Measurements from ENCODE around the gene LETMD1. TPM values are rescaled to one million over a fixed set of nuclear protein-coding genes. Genes with fewer than 3 reads are reported as not detected.

Gene LETMD1
- total and polyA plus RNA-seq, 11 donors, result 13.6 to 34.4 (median 22.7) TPM

DNA sequence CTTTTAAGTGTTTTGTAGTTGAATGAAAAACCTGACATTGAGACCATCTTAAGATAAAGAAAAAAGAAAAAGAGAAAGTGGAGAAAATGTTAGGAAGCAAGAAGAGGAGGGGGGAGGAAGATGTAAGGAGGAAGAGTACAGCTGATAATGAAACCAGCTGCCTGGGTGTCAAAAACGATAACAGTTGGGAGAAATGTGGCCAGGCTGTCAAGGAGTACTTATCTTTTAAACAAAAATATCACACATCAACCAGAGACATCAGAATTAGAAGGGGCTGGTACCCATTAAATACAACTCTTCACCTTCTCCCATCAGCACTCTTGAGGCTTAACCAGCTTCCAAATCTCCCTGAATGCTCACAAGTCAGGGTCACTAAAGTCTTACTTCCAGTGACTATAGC, 26.4 kb upstream of the LETMD1 start:
- peaks cover 0 to 69% (median 22%) of the 10 kb centered on the region in 12 donors for H3K4me1 ChIP-seq
- H3K4me3 ChIP-seq, result no peak overlapping the region
- H3K36me3 ChIP-seq, result no peaks in the 10 kb centered on the region
- intact Hi-C loops (cut with DNase I), result no loop called here
- H3K27ac ChIP-seq, result peak overlapping the region in 1 of 12 donors; percentile 64
- H3K27me3 ChIP-seq, result no peaks in the 10 kb centered on the region
- H3K9me3 ChIP-seq, result no peaks in the 10 kb centered on the region
- ATAC-seq (no peak), DNase-seq (no peak)
- TF ChIP-seq, protein P1, sequence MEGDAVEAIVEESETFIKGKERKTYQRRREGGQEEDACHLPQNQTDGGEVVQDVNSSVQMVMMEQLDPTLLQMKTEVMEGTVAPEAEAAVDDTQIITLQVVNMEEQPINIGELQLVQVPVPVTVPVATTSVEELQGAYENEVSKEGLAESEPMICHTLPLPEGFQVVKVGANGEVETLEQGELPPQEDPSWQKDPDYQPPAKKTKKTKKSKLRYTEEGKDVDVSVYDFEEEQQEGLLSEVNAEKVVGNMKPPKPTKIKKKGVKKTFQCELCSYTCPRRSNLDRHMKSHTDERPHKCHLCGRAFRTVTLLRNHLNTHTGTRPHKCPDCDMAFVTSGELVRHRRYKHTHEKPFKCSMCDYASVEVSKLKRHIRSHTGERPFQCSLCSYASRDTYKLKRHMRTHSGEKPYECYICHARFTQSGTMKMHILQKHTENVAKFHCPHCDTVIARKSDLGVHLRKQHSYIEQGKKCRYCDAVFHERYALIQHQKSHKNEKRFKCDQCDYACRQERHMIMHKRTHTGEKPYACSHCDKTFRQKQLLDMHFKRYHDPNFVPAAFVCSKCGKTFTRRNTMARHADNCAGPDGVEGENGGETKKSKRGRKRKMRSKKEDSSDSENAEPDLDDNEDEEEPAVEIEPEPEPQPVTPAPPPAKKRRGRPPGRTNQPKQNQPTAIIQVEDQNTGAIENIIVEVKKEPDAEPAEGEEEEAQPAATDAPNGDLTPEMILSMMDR (IDR thresholded peaks at IDR 0.05), result no peak
- no peak for TF ChIP-seq POLR2A (IDR thresholded peaks at IDR 0.05)
- WGBS, 4 donors, result 9 to 23% (median 15%) methylated on average over 1 of the region's 1 CpG

DNA sequence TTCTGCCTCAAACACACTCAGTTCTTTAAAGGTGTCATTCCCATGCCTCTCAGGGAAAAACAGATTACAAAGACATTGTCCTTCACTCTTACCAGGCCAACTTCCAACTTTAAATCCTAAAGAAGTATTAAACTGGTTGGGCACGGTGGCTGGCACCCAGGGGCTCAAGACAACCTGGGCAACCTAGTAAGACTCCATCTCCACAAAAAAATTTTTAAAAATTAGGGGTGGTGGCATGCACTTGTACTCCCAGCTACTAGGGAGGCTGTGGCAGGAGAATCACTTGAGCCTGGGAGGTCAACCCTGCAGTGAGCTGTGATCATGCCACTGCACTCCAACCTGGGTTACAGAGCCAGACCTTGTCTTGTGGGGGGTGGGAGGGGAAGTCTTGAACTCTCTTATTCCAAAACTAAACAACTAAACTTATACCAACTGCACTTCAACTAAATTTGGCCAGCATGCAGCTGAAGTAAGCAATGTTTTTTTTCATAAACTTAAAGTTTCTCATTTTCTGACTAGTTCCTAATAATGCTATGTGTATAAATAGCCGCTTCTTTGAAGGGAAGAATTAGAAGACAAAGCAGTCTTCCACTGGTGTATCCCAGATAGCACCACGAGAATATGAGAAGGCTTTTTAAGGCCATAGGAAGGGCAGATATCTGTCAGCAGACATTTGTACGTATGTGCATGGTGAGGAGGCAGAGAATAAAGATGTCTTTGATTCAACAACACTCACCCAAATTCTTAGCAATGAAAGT, 24.3 kb upstream of the LETMD1 start:
- WGBS, 4 donors, result 57 to 71% (median 66%) methylated on average over 4 of the region's 4 CpGs
- DNase-seq, result no peak
- peak overlapping the region in 10 of 12 donors; percentile 15 to 96 (median 83) for H3K4me3 ChIP-seq
- intact Hi-C loops (cut with DNase I), result no loop called here
- no peaks in the 10 kb centered on the region for H3K27me3 ChIP-seq
- no peak for ATAC-seq
- no peaks in the 10 kb centered on the region for H3K9me3 ChIP-seq
- no peak for TF ChIP-seq POLR2A (IDR thresholded peaks at IDR 0.05)
- TF ChIP-seq, protein P1 (IDR thresholded peaks at IDR 0.05), result no peak
- peak overlapping the region in 11 of 12 donors; percentile 8 to 94 (median 85) for H3K27ac ChIP-seq
- no peaks in the 10 kb centered on the region for H3K36me3 ChIP-seq
- peaks cover 0 to 77% (median 20%) of the 10 kb centered on the region in 12 donors for H3K4me1 ChIP-seq

DNA sequence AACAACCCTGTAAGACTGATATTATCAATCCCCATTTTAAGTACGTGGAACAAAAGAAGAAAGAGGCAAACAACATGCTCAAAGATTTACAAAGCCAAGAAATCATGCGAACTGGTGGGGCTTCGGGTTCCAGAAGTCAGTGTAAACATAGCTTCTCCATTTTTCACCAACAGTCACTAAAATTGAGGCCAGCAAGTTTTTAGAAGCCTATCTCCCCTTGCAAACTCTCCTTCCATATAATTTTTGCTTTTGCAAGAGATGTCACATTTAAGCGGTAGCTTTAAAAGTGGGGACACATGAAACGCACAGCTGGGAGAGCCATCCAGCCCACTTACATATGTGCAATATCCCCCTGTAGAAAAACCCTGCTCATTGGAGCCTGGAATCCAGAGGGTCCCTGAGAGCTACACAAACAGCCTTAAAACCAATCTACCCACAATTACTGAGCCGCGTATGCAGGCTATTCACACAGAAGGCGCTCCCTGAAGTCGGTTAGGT, 22.7 kb upstream of the LETMD1 start:
- no peak for DNase-seq
- intact Hi-C loops (cut with DNase I), result no loop called here
- H3K4me3 ChIP-seq, result peak overlapping the region; percentile 75 to 96 (median 89)
- no peaks in the 10 kb centered on the region for H3K9me3 ChIP-seq
- no peaks in the 10 kb centered on the region for H3K27me3 ChIP-seq
- ATAC-seq, result no peak
- WGBS, 4 donors, result 8 to 18% (median 17%) methylated on average over 9 of the region's 9 CpGs
- no peaks in the 10 kb centered on the region for H3K36me3 ChIP-seq
- TF ChIP-seq POLR2A (IDR thresholded peaks at IDR 0.05), result no peak
- TF ChIP-seq, protein P1 (IDR thresholded peaks at IDR 0.05), result no peak
- H3K27ac ChIP-seq, result peak overlapping the region; percentile 64 to 94 (median 86)
- peaks cover 0 to 61% (median 20%) of the 10 kb centered on the region in 12 donors for H3K4me1 ChIP-seq

DNA sequence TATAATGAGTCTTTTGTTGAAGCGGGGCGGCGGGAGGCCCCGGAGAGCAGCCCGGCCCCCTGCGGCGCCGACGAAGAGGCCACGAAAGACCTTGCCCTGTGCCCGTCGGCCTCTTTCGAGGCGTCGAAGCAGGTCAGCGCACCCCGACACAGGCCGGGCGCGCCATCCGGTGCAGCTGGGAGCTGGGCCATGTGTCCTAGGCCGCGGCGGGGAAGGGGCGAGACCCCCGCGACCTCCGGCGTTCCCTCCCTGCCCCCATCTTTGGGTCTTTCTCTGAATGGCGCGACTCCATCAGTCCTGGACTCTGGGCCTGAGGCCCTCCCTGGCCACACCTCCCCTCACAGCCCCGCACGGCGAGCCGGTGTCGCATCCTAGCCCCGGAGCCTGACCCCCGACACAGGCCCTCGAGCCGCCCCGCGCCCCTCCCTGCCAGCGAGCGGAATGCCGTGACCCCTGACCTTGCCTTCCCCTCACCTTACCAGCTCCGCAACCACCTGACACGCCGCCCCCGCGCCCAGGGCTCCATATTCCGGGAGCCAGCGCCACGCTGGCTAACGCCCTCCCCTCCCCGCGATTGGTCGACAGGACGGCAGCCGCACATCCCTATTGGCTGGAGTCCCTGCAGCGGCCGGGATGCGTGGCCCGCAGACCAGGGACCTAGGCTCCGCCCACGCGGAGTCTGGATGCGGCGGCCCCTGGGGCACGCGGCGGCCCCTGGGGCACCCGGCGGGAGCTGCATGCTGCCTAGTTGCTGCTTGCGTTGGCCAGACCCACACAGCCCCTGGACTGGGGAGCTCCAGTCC, 22.1 kb upstream of the LETMD1 start, which contains the start of gene SLC11A2:
TSS of gene SLC11A2 (minus strand) at position 549 of the 803 bp plus-strand sequence. CDS start 15,656 bp downstream, outside the sequence.
- ATAC-seq, result peak; percentile 98 to 99 (median 98)
- H3K9me3 ChIP-seq, result no peaks in the 10 kb centered on the region
- peak; percentile 96 to 98 (median 97) for DNase-seq
- WGBS, 4 donors, result 0 to 1% (median 1%) methylated on average over 17 to 74 of the region's 74 CpGs
- TF ChIP-seq, protein P1 (IDR thresholded peaks at IDR 0.05), result peak in 3 of 12 donors; percentile 11 to 27 (median 15)
- TF ChIP-seq POLR2A (IDR thresholded peaks at IDR 0.05), result peak in 1 of 2 donors; percentile 67
- H3K27me3 ChIP-seq, result no peaks in the 10 kb centered on the region
- peak within 1 kb of the TSS; percentile 64 to 94 (median 86) for H3K27ac ChIP-seq
- intact Hi-C loops (cut with DNase I), result loop anchor here in 1 of 10 donors (1.0 kb wide), 1 partner anchor 22 kb away; the partner anchor contains the start of gene LETMD1
- H3K4me3 ChIP-seq, result peak within 1 kb of the TSS; percentile 75 to 96 (median 89)
- H3K36me3 ChIP-seq, result no peaks in the 10 kb centered on the region
- H3K4me1 ChIP-seq, result peaks cover 0 to 55% (median 20%) of the 10 kb centered on the region in 12 donors

Measured in heart left ventricle (tissue), 16 donors.